WTC11 (cell line): ENCODE results near the gene ADCY5. TPM values are rescaled to one million over a fixed set of nuclear protein-coding genes. Genes with fewer than 3 reads are reported as not detected.
A peak's percentile ranks its signal among the peaks of the same experiment; 100 is the strongest.

Experiments
- ATAC-seq: fragments of 200-7000 bp; cut with Tn5 transposase; 2 replicates; pipeline ENCODE4 v1.10.0; 2021; ENCODE audit warnings: mild to moderate bottlenecking, moderate library complexity
- CTCF ChIA-PET: fragments of 300-600 bp; sonication (Branson Sonifier 250); formaldehyde crosslinking; loops from one replicate; lab custom pipeline; 2021; ENCODE audit warnings: antibody characterized with exemption; lab: Charles Lee
- POLR2A ChIA-PET: fragments of 350-600 bp; sonication (Branson Sonifier 250); formaldehyde crosslinking; loops from one replicate; lab custom pipeline; 2021; ENCODE audit warnings: antibody characterized with exemption; lab: Charles Lee
- DNase-seq: peaks from one replicate; pipeline ENCODE4 v3.0.0; 2021; ENCODE audit warnings: low spot score
- H3K27ac Mint-ChIP-seq: 2 replicates; pipeline ENCODE4 v1.8.0; 2021; ENCODE audit warnings: mixed read lengths
- H3K27me3 Mint-ChIP-seq: 2 replicates; pipeline ENCODE4 v1.8.0; 2021; ENCODE audit warnings: low read depth, mild to moderate bottlenecking, moderate library complexity, mixed read lengths
- H3K36me3 Mint-ChIP-seq: 2 replicates; pipeline ENCODE4 v1.8.0; 2021; ENCODE audit warnings: mixed read lengths
- H3K4me1 Mint-ChIP-seq: 2 replicates; pipeline ENCODE4 v1.8.0; 2022; ENCODE audit warnings: mixed read lengths
- H3K4me3 Mint-ChIP-seq: 2 replicates; pipeline ENCODE4 v1.8.0; 2021; ENCODE audit warnings: mild to moderate bottlenecking, moderate library complexity, mixed read lengths
- H3K9me3 Mint-ChIP-seq: 2 replicates; pipeline ENCODE4 v1.8.0; 2021; ENCODE audit warnings: mixed read lengths
- HMGXB4 ChIP-seq: sonication (generic); formaldehyde crosslinking; IDR thresholded peaks from 2 replicates; pipeline ENCODE4 v1.8.1; 2023; ENCODE audit warnings: mild to moderate bottlenecking, moderate library complexity, missing genetic modification reagents
- IRF1 ChIP-seq: sonication (generic); formaldehyde crosslinking; IDR thresholded peaks from 2 replicates; pipeline ENCODE4 v1.8.0; 2023; ENCODE audit warnings: missing genetic modification reagents
- IRF2 ChIP-seq: sonication (generic); formaldehyde crosslinking; IDR thresholded peaks from 2 replicates; pipeline ENCODE4 v1.8.0; 2022; ENCODE audit warnings: low read depth, missing genetic modification reagents, borderline replicate concordance
- NFYB ChIP-seq: sonication (generic); formaldehyde crosslinking; conservative IDR thresholded peaks from 2 replicates; pipeline ENCODE4 v1.8.0; 2022; ENCODE audit warnings: low read depth, missing genetic modification reagents
- SMAD3 ChIP-seq: sonication (generic); formaldehyde crosslinking; IDR thresholded peaks from 2 replicates; pipeline ENCODE4 v1.8.0; 2022; ENCODE audit warnings: missing genetic modification reagents, mild to moderate bottlenecking, borderline replicate concordance
- TCF7 ChIP-seq: sonication (generic); formaldehyde crosslinking; IDR thresholded peaks from 2 replicates; pipeline ENCODE4 v1.8.0; 2022; ENCODE audit warnings: mild to moderate bottlenecking, low read depth, missing genetic modification reagents, moderate library complexity
- TEAD4 ChIP-seq: sonication (generic); formaldehyde crosslinking; IDR thresholded peaks from 2 replicates; pipeline ENCODE4 v1.8.0; 2022; ENCODE audit warnings: mild to moderate bottlenecking, missing genetic modification reagents
- ZBTB43 ChIP-seq: sonication (generic); formaldehyde crosslinking; IDR thresholded peaks from 2 replicates; pipeline ENCODE4 v1.8.1; 2023; ENCODE audit warnings: mild to moderate bottlenecking, missing genetic modification reagents
- ZNF423 ChIP-seq: fragments of 250-450 bp; sonication (Bioruptor Pico); IDR thresholded peaks from 2 replicates; pipeline ENCODE4 v2.1.2; 2022; ENCODE audit warnings: mild to moderate bottlenecking, moderate library complexity
- total RNA-seq: library from RNA; stranded (reverse); gene quantifications from 3 replicates; pipeline ENCODE4 v1.2.3, GENCODE V29; 2021
- TF ChIP-seq, protein P1 (sequence below): fragments of 250-450 bp; sonication (Bioruptor Pico); IDR thresholded peaks from 2 replicates; pipeline ENCODE4 v1.9.0; 2021; ENCODE audit warnings: moderate library complexity, mild to moderate bottlenecking, inconsistent platforms, borderline replicate concordance
- TF ChIP-seq, protein P2 (sequence below): fragments of 250-450 bp; sonication (Bioruptor Pico); IDR thresholded peaks from 2 replicates; pipeline ENCODE4 v2.1.2; 2022; ENCODE audit warnings: mild to moderate bottlenecking, moderate library complexity
- TF ChIP-seq, protein P3 (sequence below): fragments of 250-450 bp; sonication (Bioruptor Pico); IDR thresholded peaks from 2 replicates; pipeline ENCODE4 v1.8.0; 2021; ENCODE audit warnings: mild to moderate bottlenecking

The ADCY5 gene
- total RNA-seq, 1 experiment from 2014 or later: 23.5 TPM

GRCh38 chr3:123342631-123343080 is 106.2 kb downstream of the ADCY5 start:
- TF ChIP-seq ZNF423 (CRISPR knock-in tag): no peak
- TF ChIP-seq, protein P1, sequence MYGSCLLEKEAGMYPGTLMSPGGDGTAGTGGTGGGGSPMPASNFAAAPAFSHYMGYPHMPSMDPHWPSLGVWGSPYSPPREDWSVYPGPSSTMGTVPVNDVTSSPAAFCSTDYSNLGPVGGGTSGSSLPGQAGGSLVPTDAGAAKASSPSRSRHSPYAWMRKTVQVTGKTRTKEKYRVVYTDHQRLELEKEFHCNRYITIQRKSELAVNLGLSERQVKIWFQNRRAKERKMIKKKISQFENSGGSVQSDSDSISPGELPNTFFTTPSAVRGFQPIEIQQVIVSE (CRISPR knock-in tag): no peak
- TF ChIP-seq IRF1 (CRISPR knock-in tag): no peak
- TF ChIP-seq SMAD3 (CRISPR knock-in tag): no peak
- TF ChIP-seq IRF2 (CRISPR knock-in tag): no peak
- ATAC-seq (no peak), DNase-seq (peak; percentile 6)
- no peaks in the 10 kb centered on the region for H3K36me3 Mint-ChIP-seq
- ChIA-PET CTCF (interaction anchor here (0.7 to 1.8 kb wide), 8 partner anchors 11 to 1286 kb away, joined by 3 to 9 read pairs (median 4); no protein-coding TSS in a partner anchor), POLR2A (no interaction called here)
- peaks cover 3% of the 10 kb centered on the region for H3K9me3 Mint-ChIP-seq
- no peak overlapping the region for H3K4me3 Mint-ChIP-seq
- peaks cover 18% of the 10 kb centered on the region for H3K4me1 Mint-ChIP-seq
- no peaks in the 10 kb centered on the region for H3K27me3 Mint-ChIP-seq
- H3K27ac Mint-ChIP-seq: no peak overlapping the region

- no peaks in the 10 kb centered on the region for H3K27me3 Mint-ChIP-seq
- H3K9me3 Mint-ChIP-seq: peaks cover 7% of the 10 kb centered on the region
- H3K36me3 Mint-ChIP-seq: no peaks in the 10 kb centered on the region
- no peak for ATAC-seq
- H3K4me3 Mint-ChIP-seq: no peak overlapping the region
- TF ChIP-seq TCF7 (CRISPR knock-in tag) (no peak), ZBTB43 (no peak), NFYB (CRISPR knock-in tag) (no peak), SMAD3 (CRISPR knock-in tag) (no peak), HMGXB4 (CRISPR knock-in tag) (no peak), TEAD4 (no peak)
- TF ChIP-seq, protein P1 (CRISPR knock-in tag): no peak
- TF ChIP-seq, protein P2, sequence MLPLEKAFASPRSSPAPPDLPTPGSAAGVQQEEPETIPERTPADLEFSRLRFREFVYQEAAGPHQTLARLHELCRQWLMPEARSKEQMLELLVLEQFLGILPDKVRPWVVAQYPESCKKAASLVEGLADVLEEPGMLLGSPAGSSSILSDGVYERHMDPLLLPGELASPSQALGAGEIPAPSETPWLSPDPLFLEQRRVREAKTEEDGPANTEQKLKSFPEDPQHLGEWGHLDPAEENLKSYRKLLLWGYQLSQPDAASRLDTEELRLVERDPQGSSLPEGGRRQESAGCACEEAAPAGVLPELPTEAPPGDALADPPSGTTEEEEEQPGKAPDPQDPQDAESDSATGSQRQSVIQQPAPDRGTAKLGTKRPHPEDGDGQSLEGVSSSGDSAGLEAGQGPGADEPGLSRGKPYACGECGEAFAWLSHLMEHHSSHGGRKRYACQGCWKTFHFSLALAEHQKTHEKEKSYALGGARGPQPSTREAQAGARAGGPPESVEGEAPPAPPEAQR (CRISPR knock-in tag): no peak
- TF ChIP-seq, protein P3, sequence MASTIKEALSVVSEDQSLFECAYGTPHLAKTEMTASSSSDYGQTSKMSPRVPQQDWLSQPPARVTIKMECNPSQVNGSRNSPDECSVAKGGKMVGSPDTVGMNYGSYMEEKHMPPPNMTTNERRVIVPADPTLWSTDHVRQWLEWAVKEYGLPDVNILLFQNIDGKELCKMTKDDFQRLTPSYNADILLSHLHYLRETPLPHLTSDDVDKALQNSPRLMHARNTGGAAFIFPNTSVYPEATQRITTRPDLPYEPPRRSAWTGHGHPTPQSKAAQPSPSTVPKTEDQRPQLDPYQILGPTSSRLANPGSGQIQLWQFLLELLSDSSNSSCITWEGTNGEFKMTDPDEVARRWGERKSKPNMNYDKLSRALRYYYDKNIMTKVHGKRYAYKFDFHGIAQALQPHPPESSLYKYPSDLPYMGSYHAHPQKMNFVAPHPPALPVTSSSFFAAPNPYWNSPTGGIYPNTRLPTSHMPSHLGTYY (CRISPR knock-in tag): no peak
- CTCF ChIA-PET: interaction anchor here (1.0 to 1.8 kb wide), 5 partner anchors 11 to 210 kb away, joined by 3 to 9 read pairs (median 3); no protein-coding TSS in a partner anchor
- POLR2A ChIA-PET: no interaction called here
- peaks cover 17% of the 10 kb centered on the region for H3K4me1 Mint-ChIP-seq
- DNase-seq: peak; percentile 9
- H3K27ac Mint-ChIP-seq: no peak overlapping the region
Observed at GRCh38 chr3:123341871-123342630, 106.8 kb downstream of the ADCY5 start.
